ENCODE data around the gene CUL1.

DNA sequence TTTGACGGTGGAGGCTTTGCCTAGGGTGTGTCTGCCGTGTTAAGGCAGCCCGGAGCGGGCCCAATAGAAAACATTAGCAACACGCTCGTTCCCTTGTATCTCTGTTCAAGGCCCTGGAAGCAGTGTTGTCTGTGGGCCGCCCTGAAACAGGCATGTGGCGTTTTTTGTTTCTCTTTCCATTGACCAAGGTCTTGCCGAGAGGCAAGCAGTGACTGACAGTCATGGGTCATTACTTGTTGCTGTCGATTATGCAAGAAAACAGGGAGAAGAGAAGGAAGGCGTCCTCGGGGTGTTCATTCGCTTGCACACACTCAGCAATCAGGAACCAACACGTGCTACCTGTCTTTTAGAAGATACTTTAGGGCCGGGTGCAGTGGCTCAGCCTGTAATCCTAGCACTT is 92.8 kb downstream of the CUL1 start:
- TF ChIP-seq, protein P1, sequence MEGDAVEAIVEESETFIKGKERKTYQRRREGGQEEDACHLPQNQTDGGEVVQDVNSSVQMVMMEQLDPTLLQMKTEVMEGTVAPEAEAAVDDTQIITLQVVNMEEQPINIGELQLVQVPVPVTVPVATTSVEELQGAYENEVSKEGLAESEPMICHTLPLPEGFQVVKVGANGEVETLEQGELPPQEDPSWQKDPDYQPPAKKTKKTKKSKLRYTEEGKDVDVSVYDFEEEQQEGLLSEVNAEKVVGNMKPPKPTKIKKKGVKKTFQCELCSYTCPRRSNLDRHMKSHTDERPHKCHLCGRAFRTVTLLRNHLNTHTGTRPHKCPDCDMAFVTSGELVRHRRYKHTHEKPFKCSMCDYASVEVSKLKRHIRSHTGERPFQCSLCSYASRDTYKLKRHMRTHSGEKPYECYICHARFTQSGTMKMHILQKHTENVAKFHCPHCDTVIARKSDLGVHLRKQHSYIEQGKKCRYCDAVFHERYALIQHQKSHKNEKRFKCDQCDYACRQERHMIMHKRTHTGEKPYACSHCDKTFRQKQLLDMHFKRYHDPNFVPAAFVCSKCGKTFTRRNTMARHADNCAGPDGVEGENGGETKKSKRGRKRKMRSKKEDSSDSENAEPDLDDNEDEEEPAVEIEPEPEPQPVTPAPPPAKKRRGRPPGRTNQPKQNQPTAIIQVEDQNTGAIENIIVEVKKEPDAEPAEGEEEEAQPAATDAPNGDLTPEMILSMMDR (conservative IDR thresholded peaks at IDR 0.05 in 1 of 2, IDR thresholded peaks at IDR 0.05 in 1 of 2; ENCODE audit: extremely low read depth in 1 of 2, insufficient read depth in 1 of 2, low read depth in 1 of 2, low read length in 2 of 2), result no peak
- no peak for TF ChIP-seq EZH2 (IDR thresholded peaks at IDR 0.05; ENCODE audit: borderline replicate concordance, low read length)
